GM23248 (cell line): ENCODE measurements around the gene KIFAP3.

Experiments
- EZH2 ChIP-seq: fragments of 200-600 bp; sonication (generic); IDR thresholded peaks from 2 replicates; pipeline ENCODE4 v1.6.1; 2018; ENCODE audit warnings: antibody characterized with exemption, mild to moderate bottlenecking; ENCODE audit not compliant: insufficient read depth, poor library complexity, severe bottlenecking
- EZH2phosphoT487 ChIP-seq: fragments of 200-600 bp; sonication (generic); IDR thresholded peaks from 2 replicates; pipeline ENCODE4 v1.6.1; 2018; ENCODE audit warnings: antibody characterized with exemption, moderate library complexity, mild to moderate bottlenecking, low read depth; ENCODE audit not compliant: insufficient read depth

DNA sequence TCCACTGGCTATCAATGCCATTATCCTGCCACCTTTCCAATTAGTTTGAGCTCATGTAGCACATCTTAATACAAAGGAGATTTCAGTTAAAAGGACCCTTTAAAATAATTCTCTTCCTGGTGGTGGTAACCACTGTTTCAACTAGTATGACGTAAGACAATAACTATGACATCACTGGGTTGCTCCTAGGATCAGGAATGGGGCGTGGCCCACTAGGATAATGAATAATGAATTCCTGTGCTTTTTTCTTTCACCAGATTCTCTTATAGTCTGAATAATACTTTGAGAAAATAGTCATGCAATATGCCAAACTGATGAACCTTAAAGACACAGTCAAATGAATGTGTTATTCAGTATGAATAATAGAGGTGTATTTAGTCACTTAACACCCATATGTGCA is 10.6 kb upstream of the KIFAP3 start:
- no peak for TF ChIP-seq EZH2
- TF ChIP-seq EZH2phosphoT487: no peak
